GM12891 (cell line): Measurements from ENCODE around the gene CDYL.

Experiments used
- POLR2A ChIP-seq: IDR thresholded peaks from 2 replicates; pipeline ENCODE4 v1.6.1; 2011; ENCODE audit warnings: low read depth, low read length, control low read depth
- POLR2AphosphoS5 ChIP-seq: IDR thresholded peaks from 2 replicates; pipeline ENCODE4 v1.6.1; 2011; ENCODE audit warnings: low read depth, low read length, control low read depth
- TAF1 ChIP-seq: IDR thresholded peaks from 2 replicates; pipeline ENCODE4 v1.6.1; 2011; ENCODE audit warnings: low read depth, low read length, control low read depth

- no peak for TF ChIP-seq POLR2AphosphoS5
- TF ChIP-seq TAF1, result no peak
- TF ChIP-seq POLR2A, result no peak
Measured at GRCh38 chr6:4858194-4859015, 82.2 kb downstream of the CDYL start.
